ENCODE data around the gene S100A10. TPM values are rescaled to one million over a fixed set of nuclear protein-coding genes. Genes with fewer than 3 reads are reported as not detected.

The S100A10 gene
- total and polyA plus RNA-seq, 2 experiments from 2014 or later = 35.9 to 634 TPM

DNA sequence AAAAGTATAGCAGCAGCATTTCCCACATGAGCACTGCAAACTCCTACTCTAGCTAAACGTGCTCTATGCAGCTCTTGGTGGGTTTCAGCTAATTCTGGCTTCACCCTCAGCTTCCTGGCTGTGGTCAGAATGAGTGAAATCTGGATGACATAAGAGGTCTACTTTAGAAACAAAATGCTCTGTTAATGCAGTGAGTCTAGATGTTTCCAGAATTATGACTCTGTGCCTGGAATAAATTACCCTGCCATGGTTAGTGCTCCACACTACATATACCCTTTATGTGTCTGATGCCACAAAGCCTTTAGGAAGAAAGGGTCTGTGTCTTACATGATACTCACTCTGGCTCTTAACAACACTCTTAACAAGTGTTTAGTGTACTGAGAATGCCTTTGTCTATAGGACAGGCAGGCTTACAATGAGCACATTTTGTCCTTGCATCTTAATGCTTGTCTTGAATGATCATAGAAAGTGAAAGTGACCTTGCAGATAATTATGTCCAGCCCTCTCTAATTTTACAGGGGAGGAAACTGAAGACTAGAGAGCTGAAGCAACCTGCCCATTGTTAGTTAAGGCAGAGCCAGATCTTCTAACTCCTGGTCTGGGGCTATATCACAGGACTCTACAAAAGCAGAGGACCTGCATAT lies 9.2 kb downstream of the S100A10 start (continued):
- TF ChIP-seq, protein P1, sequence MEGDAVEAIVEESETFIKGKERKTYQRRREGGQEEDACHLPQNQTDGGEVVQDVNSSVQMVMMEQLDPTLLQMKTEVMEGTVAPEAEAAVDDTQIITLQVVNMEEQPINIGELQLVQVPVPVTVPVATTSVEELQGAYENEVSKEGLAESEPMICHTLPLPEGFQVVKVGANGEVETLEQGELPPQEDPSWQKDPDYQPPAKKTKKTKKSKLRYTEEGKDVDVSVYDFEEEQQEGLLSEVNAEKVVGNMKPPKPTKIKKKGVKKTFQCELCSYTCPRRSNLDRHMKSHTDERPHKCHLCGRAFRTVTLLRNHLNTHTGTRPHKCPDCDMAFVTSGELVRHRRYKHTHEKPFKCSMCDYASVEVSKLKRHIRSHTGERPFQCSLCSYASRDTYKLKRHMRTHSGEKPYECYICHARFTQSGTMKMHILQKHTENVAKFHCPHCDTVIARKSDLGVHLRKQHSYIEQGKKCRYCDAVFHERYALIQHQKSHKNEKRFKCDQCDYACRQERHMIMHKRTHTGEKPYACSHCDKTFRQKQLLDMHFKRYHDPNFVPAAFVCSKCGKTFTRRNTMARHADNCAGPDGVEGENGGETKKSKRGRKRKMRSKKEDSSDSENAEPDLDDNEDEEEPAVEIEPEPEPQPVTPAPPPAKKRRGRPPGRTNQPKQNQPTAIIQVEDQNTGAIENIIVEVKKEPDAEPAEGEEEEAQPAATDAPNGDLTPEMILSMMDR (conservative IDR thresholded peaks at IDR 0.05; ENCODE audit: low read depth in 2 of 2) = no peak
- TF ChIP-seq JUNB (IDR thresholded peaks at IDR 0.05; ENCODE audit: unreplicated experiment) (no peak), EZH2 (IDR thresholded peaks at IDR 0.05; ENCODE audit: low read depth, unreplicated experiment) (no peak), ZNF331 (CRISPR knock-in tag; IDR thresholded peaks at IDR 0.05; ENCODE audit: low read depth) (no peak), POLR2AphosphoS5 (IDR thresholded peaks at IDR 0.05; ENCODE audit: low read depth) (no peak)

GRCh38 chr1:151982300-151983005 lies 11.2 kb downstream of the S100A10 start:
- Histone ChIP-seq H3K27ac (ENCODE audit: low read depth) (no peak overlapping the region), H3K4me1 (ENCODE audit: insufficient read depth) (no peaks in the 10 kb centered on the region; the same call in 1 of the 2 replicates), H3K27me3 (ENCODE audit: insufficient read depth) (no peaks in the 10 kb centered on the region), H3K79me2 (replicated peaks; ENCODE audit: insufficient read depth) (peaks cover 5% of the 10 kb centered on the region), H3K4me3 (no peak overlapping the region), H2AFZ (no peak overlapping the region), H3F3A (replicated peaks; ENCODE audit: low read depth) (no peaks in the 10 kb centered on the region), H3K36me3 (ENCODE audit: insufficient read depth) (peaks cover 29% of the 10 kb centered on the region), H3K9me2 (ENCODE audit: insufficient read depth) (no peaks in the 10 kb centered on the region), H3K4me2 (no peak overlapping the region), H4K20me1 (replicated peaks; ENCODE audit: insufficient read depth) (peaks cover 8% of the 10 kb centered on the region; the same call in 1 of the 2 replicates)
- no peak overlapping the region for H3K4me3 Mint-ChIP-seq
- no peak for ATAC-seq
- H3K27ac Mint-ChIP-seq = no peak overlapping the region
- no peaks in the 10 kb centered on the region for H3K27me3 Mint-ChIP-seq (ENCODE audit: insufficient read depth, low read depth, poor library complexity)
- H3K36me3 Mint-ChIP-seq (ENCODE audit: low read depth) = no peaks in the 10 kb centered on the region
- no peaks in the 10 kb centered on the region for H3K9me3 Mint-ChIP-seq
- peaks cover 9% of the 10 kb centered on the region; the same call in 2 of the 3 replicates for H3K4me1 Mint-ChIP-seq
- no peak for DNase-seq (ENCODE audit: low spot score)
- TF ChIP-seq, protein P1 (conservative IDR thresholded peaks at IDR 0.05; ENCODE audit: low read depth in 2 of 2) = no peak
- no peak for TF ChIP-seq POLR2AphosphoS5 (IDR thresholded peaks at IDR 0.05; ENCODE audit: low read depth)
- TF ChIP-seq, protein P2, sequence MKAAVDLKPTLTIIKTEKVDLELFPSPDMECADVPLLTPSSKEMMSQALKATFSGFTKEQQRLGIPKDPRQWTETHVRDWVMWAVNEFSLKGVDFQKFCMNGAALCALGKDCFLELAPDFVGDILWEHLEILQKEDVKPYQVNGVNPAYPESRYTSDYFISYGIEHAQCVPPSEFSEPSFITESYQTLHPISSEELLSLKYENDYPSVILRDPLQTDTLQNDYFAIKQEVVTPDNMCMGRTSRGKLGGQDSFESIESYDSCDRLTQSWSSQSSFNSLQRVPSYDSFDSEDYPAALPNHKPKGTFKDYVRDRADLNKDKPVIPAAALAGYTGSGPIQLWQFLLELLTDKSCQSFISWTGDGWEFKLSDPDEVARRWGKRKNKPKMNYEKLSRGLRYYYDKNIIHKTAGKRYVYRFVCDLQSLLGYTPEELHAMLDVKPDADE (IDR thresholded peaks at IDR 0.05) = no peak
- TF ChIP-seq CREB1 (CRISPR knock-in tag; IDR thresholded peaks at IDR 0.05; ENCODE audit: low read depth) = no peak
- no peak for TF ChIP-seq ZNF114 (CRISPR knock-in tag; IDR thresholded peaks at IDR 0.05)
- TF ChIP-seq ZNF331 (CRISPR knock-in tag; IDR thresholded peaks at IDR 0.05; ENCODE audit: low read depth) = no peak
- TF ChIP-seq, protein P3, sequence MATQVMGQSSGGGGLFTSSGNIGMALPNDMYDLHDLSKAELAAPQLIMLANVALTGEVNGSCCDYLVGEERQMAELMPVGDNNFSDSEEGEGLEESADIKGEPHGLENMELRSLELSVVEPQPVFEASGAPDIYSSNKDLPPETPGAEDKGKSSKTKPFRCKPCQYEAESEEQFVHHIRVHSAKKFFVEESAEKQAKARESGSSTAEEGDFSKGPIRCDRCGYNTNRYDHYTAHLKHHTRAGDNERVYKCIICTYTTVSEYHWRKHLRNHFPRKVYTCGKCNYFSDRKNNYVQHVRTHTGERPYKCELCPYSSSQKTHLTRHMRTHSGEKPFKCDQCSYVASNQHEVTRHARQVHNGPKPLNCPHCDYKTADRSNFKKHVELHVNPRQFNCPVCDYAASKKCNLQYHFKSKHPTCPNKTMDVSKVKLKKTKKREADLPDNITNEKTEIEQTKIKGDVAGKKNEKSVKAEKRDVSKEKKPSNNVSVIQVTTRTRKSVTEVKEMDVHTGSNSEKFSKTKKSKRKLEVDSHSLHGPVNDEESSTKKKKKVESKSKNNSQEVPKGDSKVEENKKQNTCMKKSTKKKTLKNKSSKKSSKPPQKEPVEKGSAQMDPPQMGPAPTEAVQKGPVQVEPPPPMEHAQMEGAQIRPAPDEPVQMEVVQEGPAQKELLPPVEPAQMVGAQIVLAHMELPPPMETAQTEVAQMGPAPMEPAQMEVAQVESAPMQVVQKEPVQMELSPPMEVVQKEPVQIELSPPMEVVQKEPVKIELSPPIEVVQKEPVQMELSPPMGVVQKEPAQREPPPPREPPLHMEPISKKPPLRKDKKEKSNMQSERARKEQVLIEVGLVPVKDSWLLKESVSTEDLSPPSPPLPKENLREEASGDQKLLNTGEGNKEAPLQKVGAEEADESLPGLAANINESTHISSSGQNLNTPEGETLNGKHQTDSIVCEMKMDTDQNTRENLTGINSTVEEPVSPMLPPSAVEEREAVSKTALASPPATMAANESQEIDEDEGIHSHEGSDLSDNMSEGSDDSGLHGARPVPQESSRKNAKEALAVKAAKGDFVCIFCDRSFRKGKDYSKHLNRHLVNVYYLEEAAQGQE (IDR thresholded peaks at IDR 0.05; ENCODE audit: unreplicated experiment) = no peak
- no peak for TF ChIP-seq NANOG (IDR thresholded peaks at IDR 0.05; ENCODE audit: borderline replicate concordance)
- no peak for TF ChIP-seq EZH2 (IDR thresholded peaks at IDR 0.05; ENCODE audit: low read depth, unreplicated experiment)
